Measurements from ENCODE around the gene DOK6.
"Not testable (repeated sequence)": the region's sequence is repeated elsewhere in the genome, so short reads cannot be mapped to it uniquely, and the experiment has no call there.

DOK6 gene

GRCh38 chr18:69820538-69820937, 419.9 kb downstream of the DOK6 start:
- in situ Hi-C loops (cut with MboI; ENCODE audit: low pct_unique_long_range_greater_than_20kb, low sequenced_read_pairs, unreplicated experiment) = no loop called here
- TF ChIP-seq, protein P1, sequence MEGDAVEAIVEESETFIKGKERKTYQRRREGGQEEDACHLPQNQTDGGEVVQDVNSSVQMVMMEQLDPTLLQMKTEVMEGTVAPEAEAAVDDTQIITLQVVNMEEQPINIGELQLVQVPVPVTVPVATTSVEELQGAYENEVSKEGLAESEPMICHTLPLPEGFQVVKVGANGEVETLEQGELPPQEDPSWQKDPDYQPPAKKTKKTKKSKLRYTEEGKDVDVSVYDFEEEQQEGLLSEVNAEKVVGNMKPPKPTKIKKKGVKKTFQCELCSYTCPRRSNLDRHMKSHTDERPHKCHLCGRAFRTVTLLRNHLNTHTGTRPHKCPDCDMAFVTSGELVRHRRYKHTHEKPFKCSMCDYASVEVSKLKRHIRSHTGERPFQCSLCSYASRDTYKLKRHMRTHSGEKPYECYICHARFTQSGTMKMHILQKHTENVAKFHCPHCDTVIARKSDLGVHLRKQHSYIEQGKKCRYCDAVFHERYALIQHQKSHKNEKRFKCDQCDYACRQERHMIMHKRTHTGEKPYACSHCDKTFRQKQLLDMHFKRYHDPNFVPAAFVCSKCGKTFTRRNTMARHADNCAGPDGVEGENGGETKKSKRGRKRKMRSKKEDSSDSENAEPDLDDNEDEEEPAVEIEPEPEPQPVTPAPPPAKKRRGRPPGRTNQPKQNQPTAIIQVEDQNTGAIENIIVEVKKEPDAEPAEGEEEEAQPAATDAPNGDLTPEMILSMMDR (IDR thresholded peaks at IDR 0.05; ENCODE audit: extremely low read depth, insufficient read depth, missing control alignments) = no peak

DNA sequence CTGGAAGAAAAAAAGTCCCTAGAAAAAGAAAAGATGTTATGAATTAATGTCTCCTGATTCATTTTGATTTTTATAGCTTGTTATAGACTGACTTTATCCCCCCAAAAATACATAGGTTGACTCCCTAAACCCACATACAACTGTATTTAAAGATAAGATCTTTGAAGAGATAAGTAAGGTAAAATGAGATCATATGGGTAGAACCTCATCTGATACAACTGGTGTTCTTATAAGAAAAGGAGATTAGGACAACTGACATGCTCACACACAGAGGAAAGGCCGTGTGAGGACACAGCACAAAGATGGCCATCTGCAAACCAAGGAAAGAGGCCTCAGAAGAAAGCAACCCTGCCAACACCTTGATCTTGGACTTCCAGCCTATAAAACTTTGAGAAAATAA, 429.5 kb downstream of the DOK6 start:
- in situ Hi-C loops (cut with MboI; ENCODE audit: low pct_unique_long_range_greater_than_20kb, low sequenced_read_pairs, unreplicated experiment) = no loop called here
- DNase-seq (ENCODE audit: low spot score) = no peak
- TF ChIP-seq, protein P1 (IDR thresholded peaks at IDR 0.05; ENCODE audit: extremely low read depth, insufficient read depth, missing control alignments) = no peak

More at GRCh38 chr18:69820538-69820937, 419.9 kb downstream of the DOK6 start:
- no peak for DNase-seq (ENCODE audit: low spot score)

GRCh38 chr18:69834980-69835379, 434.3 kb downstream of the DOK6 start:
- in situ Hi-C loops (cut with MboI; ENCODE audit: low pct_unique_long_range_greater_than_20kb, low sequenced_read_pairs, unreplicated experiment); DNase-seq (ENCODE audit: low spot score): not testable (repeated sequence)

DNA sequence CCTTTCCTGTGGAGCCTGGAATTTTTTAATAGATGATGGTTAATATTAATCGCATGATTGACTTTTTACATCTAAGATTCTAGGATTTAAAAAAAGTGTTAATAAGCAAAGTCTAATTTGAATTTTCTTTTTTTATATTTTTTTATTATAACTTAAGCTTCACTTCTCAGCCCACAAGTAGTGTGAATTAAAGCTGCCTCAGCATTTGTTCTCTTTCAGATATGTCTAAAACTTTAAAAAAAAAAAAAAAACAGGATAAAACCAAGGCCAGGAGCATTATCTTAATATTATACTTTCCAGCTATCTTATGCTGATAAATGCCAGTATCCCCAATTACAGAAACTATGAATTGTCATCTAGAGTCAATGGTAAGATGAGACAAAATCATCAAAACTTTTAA, 437.3 kb downstream of the DOK6 start:
- no peak for DNase-seq (ENCODE audit: low spot score)
- TF ChIP-seq, protein P1 (IDR thresholded peaks at IDR 0.05; ENCODE audit: extremely low read depth, insufficient read depth, missing control alignments) = no peak
- in situ Hi-C loops (cut with MboI; ENCODE audit: low pct_unique_long_range_greater_than_20kb, low sequenced_read_pairs, unreplicated experiment) = no loop called here

- in situ Hi-C loops (cut with MboI; ENCODE audit: low pct_unique_long_range_greater_than_20kb, low sequenced_read_pairs, unreplicated experiment) = no loop called here
- no peak for DNase-seq (ENCODE audit: low spot score)
- TF ChIP-seq, protein P1 (IDR thresholded peaks at IDR 0.05; ENCODE audit: extremely low read depth, insufficient read depth, missing control alignments) = no peak
These were observed 438.1 kb downstream of the DOK6 start for GRCh38 chr18:69838620-69839411.

GRCh38 chr18:69839497-69839896, 438.8 kb downstream of the DOK6 start:
- TF ChIP-seq, protein P1 (IDR thresholded peaks at IDR 0.05; ENCODE audit: extremely low read depth, insufficient read depth, missing control alignments) = no peak
- DNase-seq (ENCODE audit: low spot score) = no peak
- in situ Hi-C loops (cut with MboI; ENCODE audit: low pct_unique_long_range_greater_than_20kb, low sequenced_read_pairs, unreplicated experiment) = no loop called here

GRCh38 chr18:69840001-69840400, 439.3 kb downstream of the DOK6 start:
- in situ Hi-C loops (cut with MboI; ENCODE audit: low pct_unique_long_range_greater_than_20kb, low sequenced_read_pairs, unreplicated experiment) = no loop called here
- TF ChIP-seq, protein P1 (IDR thresholded peaks at IDR 0.05; ENCODE audit: extremely low read depth, insufficient read depth, missing control alignments) = no peak
- no peak for DNase-seq (ENCODE audit: low spot score)

Measured in GM13977 (cell line).